ENCODE data around the gene ACOX1. TPM values are rescaled to one million over a fixed set of nuclear protein-coding genes. Genes with fewer than 3 reads are reported as not detected.

The ACOX1 gene
- total and polyA plus RNA-seq, 2 of the 13 experiments (the other 11 are each of a cell fraction or from before 2014, with no cell fraction given): 86.4 to 120 TPM

DNA sequence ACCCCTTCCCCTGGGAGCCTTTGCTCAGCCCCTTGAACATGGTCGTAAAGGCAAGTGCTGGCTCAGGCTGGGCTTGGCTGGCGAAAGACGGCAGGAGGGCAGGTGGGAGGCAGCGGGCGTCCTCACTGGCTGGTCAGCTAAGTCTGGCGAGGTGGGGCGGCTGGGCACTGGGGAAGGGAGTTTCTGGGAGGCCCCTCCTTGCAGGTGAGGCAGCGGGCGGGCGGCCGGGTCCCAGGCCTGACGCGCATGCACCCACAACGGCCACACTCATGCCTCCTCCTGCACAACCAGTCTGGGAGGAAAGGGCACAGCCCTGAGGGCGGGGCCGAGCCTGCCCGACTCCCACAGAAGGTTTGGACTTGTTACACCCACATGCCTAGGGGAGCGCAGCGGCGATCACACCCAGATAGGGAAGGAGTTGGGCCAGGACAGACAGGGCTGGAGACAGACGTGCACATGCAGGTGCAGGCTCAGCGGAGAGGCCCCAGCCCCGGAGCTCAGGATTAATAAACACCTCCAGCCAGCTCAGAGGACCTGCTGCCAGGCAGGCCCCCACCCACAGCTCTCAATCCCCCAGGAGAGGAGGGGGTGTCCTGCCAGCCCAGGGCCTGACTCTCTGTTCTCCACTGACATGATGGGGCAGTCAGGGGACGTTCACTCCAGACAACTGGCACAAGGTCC, 48.3 kb upstream of the ACOX1 start, which contains the start of gene EVPL (continued):
- TF ChIP-seq SOX5 (CRISPR knock-in tag; IDR thresholded peaks at IDR 0.05; ENCODE audit: borderline replicate concordance): no peak
- TF ChIP-seq, protein P1, sequence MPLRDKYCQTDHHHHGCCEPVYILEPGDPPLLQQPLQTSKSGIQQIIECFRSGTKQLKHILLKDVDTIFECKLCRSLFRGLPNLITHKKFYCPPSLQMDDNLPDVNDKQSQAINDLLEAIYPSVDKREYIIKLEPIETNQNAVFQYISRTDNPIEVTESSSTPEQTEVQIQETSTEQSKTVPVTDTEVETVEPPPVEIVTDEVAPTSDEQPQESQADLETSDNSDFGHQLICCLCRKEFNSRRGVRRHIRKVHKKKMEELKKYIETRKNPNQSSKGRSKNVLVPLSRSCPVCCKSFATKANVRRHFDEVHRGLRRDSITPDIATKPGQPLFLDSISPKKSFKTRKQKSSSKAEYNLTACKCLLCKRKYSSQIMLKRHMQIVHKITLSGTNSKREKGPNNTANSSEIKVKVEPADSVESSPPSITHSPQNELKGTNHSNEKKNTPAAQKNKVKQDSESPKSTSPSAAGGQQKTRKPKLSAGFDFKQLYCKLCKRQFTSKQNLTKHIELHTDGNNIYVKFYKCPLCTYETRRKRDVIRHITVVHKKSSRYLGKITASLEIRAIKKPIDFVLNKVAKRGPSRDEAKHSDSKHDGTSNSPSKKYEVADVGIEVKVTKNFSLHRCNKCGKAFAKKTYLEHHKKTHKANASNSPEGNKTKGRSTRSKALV (CRISPR knock-in tag; IDR thresholded peaks at IDR 0.05): peak; percentile 55; the same call in 1 of the 2 replicates
- TF ChIP-seq ZNF839 (CRISPR knock-in tag; IDR thresholded peaks at IDR 0.05; ENCODE audit: borderline replicate concordance): peak; percentile 84; the same call in 1 of the 2 replicates
- TF ChIP-seq ZNF331 (CRISPR knock-in tag; IDR thresholded peaks at IDR 0.05): peak; percentile 72
- TF ChIP-seq TBX3 (IDR thresholded peaks at IDR 0.05; ENCODE audit: borderline replicate concordance): no peak
- TF ChIP-seq, protein P2, sequence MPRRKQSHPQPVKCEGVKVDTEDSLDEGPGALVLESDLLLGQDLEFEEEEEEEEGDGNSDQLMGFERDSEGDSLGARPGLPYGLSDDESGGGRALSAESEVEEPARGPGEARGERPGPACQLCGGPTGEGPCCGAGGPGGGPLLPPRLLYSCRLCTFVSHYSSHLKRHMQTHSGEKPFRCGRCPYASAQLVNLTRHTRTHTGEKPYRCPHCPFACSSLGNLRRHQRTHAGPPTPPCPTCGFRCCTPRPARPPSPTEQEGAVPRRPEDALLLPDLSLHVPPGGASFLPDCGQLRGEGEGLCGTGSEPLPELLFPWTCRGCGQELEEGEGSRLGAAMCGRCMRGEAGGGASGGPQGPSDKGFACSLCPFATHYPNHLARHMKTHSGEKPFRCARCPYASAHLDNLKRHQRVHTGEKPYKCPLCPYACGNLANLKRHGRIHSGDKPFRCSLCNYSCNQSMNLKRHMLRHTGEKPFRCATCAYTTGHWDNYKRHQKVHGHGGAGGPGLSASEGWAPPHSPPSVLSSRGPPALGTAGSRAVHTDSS (CRISPR knock-in tag; conservative IDR thresholded peaks at IDR 0.05): no peak
- TF ChIP-seq, protein P3, sequence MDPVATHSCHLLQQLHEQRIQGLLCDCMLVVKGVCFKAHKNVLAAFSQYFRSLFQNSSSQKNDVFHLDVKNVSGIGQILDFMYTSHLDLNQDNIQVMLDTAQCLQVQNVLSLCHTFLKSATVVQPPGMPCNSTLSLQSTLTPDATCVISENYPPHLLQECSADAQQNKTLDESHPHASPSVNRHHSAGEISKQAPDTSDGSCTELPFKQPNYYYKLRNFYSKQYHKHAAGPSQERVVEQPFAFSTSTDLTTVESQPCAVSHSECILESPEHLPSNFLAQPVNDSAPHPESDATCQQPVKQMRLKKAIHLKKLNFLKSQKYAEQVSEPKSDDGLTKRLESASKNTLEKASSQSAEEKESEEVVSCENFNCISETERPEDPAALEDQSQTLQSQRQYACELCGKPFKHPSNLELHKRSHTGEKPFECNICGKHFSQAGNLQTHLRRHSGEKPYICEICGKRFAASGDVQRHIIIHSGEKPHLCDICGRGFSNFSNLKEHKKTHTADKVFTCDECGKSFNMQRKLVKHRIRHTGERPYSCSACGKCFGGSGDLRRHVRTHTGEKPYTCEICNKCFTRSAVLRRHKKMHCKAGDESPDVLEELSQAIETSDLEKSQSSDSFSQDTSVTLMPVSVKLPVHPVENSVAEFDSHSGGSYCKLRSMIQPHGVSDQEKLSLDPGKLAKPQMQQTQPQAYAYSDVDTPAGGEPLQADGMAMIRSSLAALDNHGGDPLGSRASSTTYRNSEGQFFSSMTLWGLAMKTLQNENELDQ (CRISPR knock-in tag; IDR thresholded peaks at IDR 0.05; ENCODE audit: borderline replicate concordance): no peak
- TF ChIP-seq ZNF251 (CRISPR knock-in tag; IDR thresholded peaks at IDR 0.05): 0 out of 2 replicates have a peak, but pooled peaks have one; percentile 28
- TF ChIP-seq, protein P4, sequence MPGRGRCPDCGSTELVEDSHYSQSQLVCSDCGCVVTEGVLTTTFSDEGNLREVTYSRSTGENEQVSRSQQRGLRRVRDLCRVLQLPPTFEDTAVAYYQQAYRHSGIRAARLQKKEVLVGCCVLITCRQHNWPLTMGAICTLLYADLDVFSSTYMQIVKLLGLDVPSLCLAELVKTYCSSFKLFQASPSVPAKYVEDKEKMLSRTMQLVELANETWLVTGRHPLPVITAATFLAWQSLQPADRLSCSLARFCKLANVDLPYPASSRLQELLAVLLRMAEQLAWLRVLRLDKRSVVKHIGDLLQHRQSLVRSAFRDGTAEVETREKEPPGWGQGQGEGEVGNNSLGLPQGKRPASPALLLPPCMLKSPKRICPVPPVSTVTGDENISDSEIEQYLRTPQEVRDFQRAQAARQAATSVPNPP (CRISPR knock-in tag; IDR thresholded peaks at IDR 0.05): no peak
- no peak for TF ChIP-seq RFXANK (CRISPR knock-in tag; IDR thresholded peaks at IDR 0.05)
- TF ChIP-seq SALL1 (CRISPR knock-in tag; IDR thresholded peaks at IDR 0.05): peak; percentile 72
- TF ChIP-seq, protein P5, sequence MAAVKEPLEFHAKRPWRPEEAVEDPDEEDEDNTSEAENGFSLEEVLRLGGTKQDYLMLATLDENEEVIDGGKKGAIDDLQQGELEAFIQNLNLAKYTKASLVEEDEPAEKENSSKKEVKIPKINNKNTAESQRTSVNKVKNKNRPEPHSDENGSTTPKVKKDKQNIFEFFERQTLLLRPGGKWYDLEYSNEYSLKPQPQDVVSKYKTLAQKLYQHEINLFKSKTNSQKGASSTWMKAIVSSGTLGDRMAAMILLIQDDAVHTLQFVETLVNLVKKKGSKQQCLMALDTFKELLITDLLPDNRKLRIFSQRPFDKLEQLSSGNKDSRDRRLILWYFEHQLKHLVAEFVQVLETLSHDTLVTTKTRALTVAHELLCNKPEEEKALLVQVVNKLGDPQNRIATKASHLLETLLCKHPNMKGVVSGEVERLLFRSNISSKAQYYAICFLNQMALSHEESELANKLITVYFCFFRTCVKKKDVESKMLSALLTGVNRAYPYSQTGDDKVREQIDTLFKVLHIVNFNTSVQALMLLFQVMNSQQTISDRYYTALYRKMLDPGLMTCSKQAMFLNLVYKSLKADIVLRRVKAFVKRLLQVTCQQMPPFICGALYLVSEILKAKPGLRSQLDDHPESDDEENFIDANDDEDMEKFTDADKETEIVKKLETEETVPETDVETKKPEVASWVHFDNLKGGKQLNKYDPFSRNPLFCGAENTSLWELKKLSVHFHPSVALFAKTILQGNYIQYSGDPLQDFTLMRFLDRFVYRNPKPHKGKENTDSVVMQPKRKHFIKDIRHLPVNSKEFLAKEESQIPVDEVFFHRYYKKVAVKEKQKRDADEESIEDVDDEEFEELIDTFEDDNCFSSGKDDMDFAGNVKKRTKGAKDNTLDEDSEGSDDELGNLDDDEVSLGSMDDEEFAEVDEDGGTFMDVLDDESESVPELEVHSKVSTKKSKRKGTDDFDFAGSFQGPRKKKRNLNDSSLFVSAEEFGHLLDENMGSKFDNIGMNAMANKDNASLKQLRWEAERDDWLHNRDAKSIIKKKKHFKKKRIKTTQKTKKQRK (IDR thresholded peaks at IDR 0.05; ENCODE audit: low read length): no peak
- no peak; the same call in 1 of the 2 replicates for TF ChIP-seq ZNF776 (CRISPR knock-in tag; IDR thresholded peaks at IDR 0.05)
- TF ChIP-seq ZNF101 (CRISPR knock-in tag; IDR thresholded peaks at IDR 0.05; ENCODE audit: borderline replicate concordance, low read depth): no peak
- TF ChIP-seq, protein P6, sequence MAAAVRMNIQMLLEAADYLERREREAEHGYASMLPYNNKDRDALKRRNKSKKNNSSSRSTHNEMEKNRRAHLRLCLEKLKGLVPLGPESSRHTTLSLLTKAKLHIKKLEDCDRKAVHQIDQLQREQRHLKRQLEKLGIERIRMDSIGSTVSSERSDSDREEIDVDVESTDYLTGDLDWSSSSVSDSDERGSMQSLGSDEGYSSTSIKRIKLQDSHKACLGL (CRISPR knock-in tag; IDR thresholded peaks at IDR 0.05): no peak
- no peak for TF ChIP-seq ZNF629 (CRISPR knock-in tag; conservative IDR thresholded peaks at IDR 0.05)
